B cell (primary cell): ENCODE results near the gene NTNG1. TPM values are rescaled to one million over a fixed set of nuclear protein-coding genes. Genes with fewer than 3 reads are reported as not detected.

Experiments
- ATAC-seq: fragments of 200-7000 bp; cut with Tn5 transposase; one replicate; pipeline ENCODE4 v1.10.0; 2021; ENCODE audit warnings: low read depth, mild to moderate bottlenecking, moderate number of reproducible peaks, moderate library complexity
- CTCF ChIA-PET: fragments of 350-600 bp; sonication (Branson Sonifier 250); formaldehyde crosslinking; loops from one replicate; lab custom pipeline; 2021; ENCODE audit warnings: antibody characterized with exemption, inconsistent platforms; lab: Charles Lee
- POLR2A ChIA-PET: fragments of 350-600 bp; sonication (Branson Sonifier 250); formaldehyde crosslinking; loops from one replicate; lab custom pipeline; 2021; ENCODE audit warnings: antibody characterized with exemption; lab: Charles Lee
- DNase-seq: peaks from one replicate; pipeline ENCODE4 v3.0.0; 2013
- H2AFZ ChIP-seq: 2 replicates; pipeline ENCODE4 v1.6.1; 2012; ENCODE audit warnings: mild to moderate bottlenecking, low read depth, low read length; ENCODE audit not compliant: insufficient read depth, poor library complexity, severe bottlenecking
- H3K27ac ChIP-seq, 2 donors: 1 replicate in 1 of 2; 2 replicates in 1 of 2; pipeline ENCODE4 v1.5.1; 2012 to 2013; ENCODE audit warnings: low read length in 2 of 2, mild to moderate bottlenecking in 2 of 2, moderate library complexity in 1 of 2
- H3K27me3 ChIP-seq, 4 experiments: fragments of 200-600 bp in 1 of 4; sonication (generic) in 1 of 4; replicated peaks in 1 of 4; 1 replicate in 2 of 4; 2 replicates in 2 of 4; pipeline versions ENCODE4 v1.6.1 to v1.7.0; 2013 to 2016; ENCODE audit warnings: low read length in 3 of 4, mild to moderate bottlenecking in 2 of 4, mixed read lengths in 1 of 4, moderate library complexity in 1 of 4; ENCODE audit not compliant: insufficient read depth in 4 of 4, control insufficient read depth in 3 of 4; ENCODE audit errors: control extremely low read depth in 1 of 4
- H3K36me3 ChIP-seq, 2 experiments: replicated peaks in 1 of 2; 1 replicate in 1 of 2; 2 replicates in 1 of 2; pipeline versions ENCODE4 v1.6.1 to v1.7.1; 2013; ENCODE audit warnings: low read length in 1 of 2; ENCODE audit not compliant: insufficient read depth in 2 of 2, control insufficient read depth in 1 of 2; ENCODE audit errors: control extremely low read depth in 1 of 2, extremely low read depth in 1 of 2
- H3K4me1 ChIP-seq, 2 donors: fragments of 200-600 bp in 1 of 2; sonication (generic) in 1 of 2; 1 replicate in 1 of 2; 2 replicates in 1 of 2; pipeline versions ENCODE4 v1.5.1 to v1.6.1; 2013 to 2017; ENCODE audit warnings: low read length in 2 of 2; ENCODE audit not compliant: control insufficient read depth in 2 of 2, insufficient read depth in 2 of 2
- H3K4me2 ChIP-seq: replicated peaks from 2 replicates; pipeline ENCODE3; 2012; ENCODE audit warnings: mild to moderate bottlenecking, low read depth, low read length; ENCODE audit not compliant: poor library complexity, severe bottlenecking
- H3K4me3 ChIP-seq, 5 experiments: fragments of 200-600 bp in 1 of 5; sonication (generic) in 1 of 5; 1 replicate in 3 of 5; 2 replicates in 2 of 5; pipeline versions ENCODE4 v1.5.1 to v1.7.0; 2011 to 2016; ENCODE audit warnings: low read length in 4 of 5, mild to moderate bottlenecking in 4 of 5, low read depth in 2 of 5, control low read depth in 1 of 5, moderate library complexity in 1 of 5; ENCODE audit not compliant: insufficient read depth in 1 of 5; ENCODE audit errors: control extremely low read depth in 1 of 5, extremely low read depth in 1 of 5
- H3K79me2 ChIP-seq: fragments of 200-600 bp; sonication (generic); one replicate; pipeline ENCODE4 v1.6.0; 2016; ENCODE audit warnings: low read length; ENCODE audit not compliant: control insufficient read depth, insufficient read depth
- H3K9ac ChIP-seq: fragments of 200-600 bp; sonication (generic); 2 replicates; pipeline ENCODE4 v1.6.1; 2017; ENCODE audit warnings: mild to moderate bottlenecking, low read length, moderate library complexity
- H3K9me3 ChIP-seq, 3 donors: one replicate each; pipeline versions ENCODE4 v1.6.1 to v1.7.1; 2013; ENCODE audit warnings: low read length in 2 of 3; ENCODE audit not compliant: control insufficient read depth in 2 of 3, insufficient read depth in 1 of 3; ENCODE audit errors: control extremely low read depth in 1 of 3
- H4K20me1 ChIP-seq: 2 replicates; pipeline ENCODE4 v1.6.0; 2012; ENCODE audit warnings: mild to moderate bottlenecking, low read length; ENCODE audit not compliant: insufficient read depth, control insufficient read depth, poor library complexity, severe bottlenecking
- H3K27ac Mint-ChIP-seq: one replicate; pipeline ENCODE4 v1.8.0; 2021; ENCODE audit warnings: mixed read lengths
- H3K27me3 Mint-ChIP-seq: one replicate; pipeline ENCODE4 v1.8.0; 2021; ENCODE audit warnings: mixed read lengths
- H3K4me1 Mint-ChIP-seq: one replicate; pipeline ENCODE4 v1.8.0; 2021; ENCODE audit warnings: mixed read lengths
- H3K4me3 Mint-ChIP-seq: one replicate; pipeline ENCODE4 v1.8.0; 2021; ENCODE audit warnings: mixed read lengths
- H3K9me3 Mint-ChIP-seq: one replicate; pipeline ENCODE4 v1.8.0; 2022; ENCODE audit warnings: mixed read lengths; ENCODE audit not compliant: insufficient read depth
- EZH2 ChIP-seq: IDR thresholded peaks from 2 replicates; pipeline ENCODE4 v1.6.1; 2012; ENCODE audit warnings: borderline replicate concordance, low read depth, mild to moderate bottlenecking, moderate library complexity, low read length; ENCODE audit not compliant: insufficient read depth, poor library complexity, severe bottlenecking
- whole genome bisulfite sequencing: methylation state at CpG from one replicate; pipeline ENCODE4 v1.1.5; 2013; ENCODE audit warnings: missing lambda C conversion rate; ENCODE audit not compliant: insufficient coverage; 5-methylcytosine and 5-hydroxymethylcytosine counted together
- intact Hi-C: fragments of 100-400 bp; cut with micrococcal nuclease; formaldehyde crosslinking; loops from one replicate; pipeline ENCODE4 v1.10.0; 2022
- polyA plus RNA-seq: library from polyadenylated mRNA; depleted of rRNA; stranded (reverse); fragments of >200 nt; gene quantifications from 2 replicates; pipeline ENCODE4 v1.2.3, GENCODE V29; 2012
- total RNA-seq, 2 donors: library from RNA; stranded (reverse); fragments of 120-200 nt in 1 of 2; gene quantifications; 1 replicate in 1 of 2; 2 replicates in 1 of 2; pipeline versions ENCODE4 v1.2.3 to v1.2.4, GENCODE V29; 2013 to 2022
- TF ChIP-seq, protein P1 (sequence below): fragments of 200-600 bp; IDR thresholded peaks from one replicate; pipeline ENCODE4 v1.8.0; 2022; ENCODE audit warnings: antibody characterized with exemption, mild to moderate bottlenecking

Gene NTNG1
- total and polyA plus RNA-seq, 2 donors (not counting 1 experiment from before 2014, with no cell fraction given): 2.8 to 3.7 TPM

DNA sequence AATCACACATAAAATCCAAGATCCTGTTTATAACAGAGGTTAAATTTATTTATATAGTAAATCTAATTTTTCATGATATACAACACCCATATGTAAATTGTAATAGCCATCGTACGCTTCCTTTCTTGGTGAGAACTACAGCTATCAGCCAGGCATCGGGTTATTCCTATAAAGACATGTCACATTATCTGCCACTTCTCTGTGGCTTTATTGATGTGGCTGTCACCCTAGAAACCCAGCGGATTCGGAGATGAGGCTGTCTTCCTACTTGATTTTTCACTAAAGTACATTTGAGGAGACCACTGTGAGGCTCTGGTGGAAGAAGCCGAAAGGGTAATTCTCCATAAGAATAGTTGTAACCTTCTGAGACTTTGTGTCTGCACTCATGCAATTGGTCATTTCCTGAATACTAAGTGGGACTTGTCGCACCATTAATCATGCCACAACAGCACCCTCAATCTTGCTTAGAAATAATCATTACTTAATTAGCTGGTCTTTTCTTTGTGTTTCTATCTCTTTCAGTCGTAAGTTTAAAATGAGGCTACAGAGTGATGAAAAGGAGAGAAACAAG, 106.0 kb downstream of the NTNG1 start:
- peaks cover 44% of the 10 kb centered on the region for H3K4me1 Mint-ChIP-seq
- peak overlapping the region; percentile 93 for H3K27ac Mint-ChIP-seq
- no peaks in the 10 kb centered on the region for H3K9me3 ChIP-seq
- intact Hi-C loops: no loop called here
- peaks cover 10 to 44% of the 10 kb centered on the region in 2 donors for H3K4me1 ChIP-seq
- POLR2A ChIA-PET: interaction anchor here (0.6 to 0.7 kb wide), 2 partner anchors 112 to 208 kb away, joined by 3 to 5 read pairs; no protein-coding TSS in a partner anchor
- no peaks in the 10 kb centered on the region for H3K36me3 ChIP-seq
- peak; percentile 60 for DNase-seq
- peak overlapping the region; percentile 40 for H3K4me2 ChIP-seq
- H3K27me3 Mint-ChIP-seq: no peaks in the 10 kb centered on the region
- peak; percentile 70 for ATAC-seq
- peak overlapping the region; percentile 73 for H3K4me3 Mint-ChIP-seq
- H3K4me3 ChIP-seq: peak overlapping the region in 3 of 5 experiments; percentile 0 to 47 (median 27)
- H3K9ac ChIP-seq: peak overlapping the region; percentile 33
- no peaks in the 10 kb centered on the region for H3K27me3 ChIP-seq
- peak overlapping the region; percentile 3 for H2AFZ ChIP-seq
- no peaks in the 10 kb centered on the region for H4K20me1 ChIP-seq
- TF ChIP-seq, protein P1, sequence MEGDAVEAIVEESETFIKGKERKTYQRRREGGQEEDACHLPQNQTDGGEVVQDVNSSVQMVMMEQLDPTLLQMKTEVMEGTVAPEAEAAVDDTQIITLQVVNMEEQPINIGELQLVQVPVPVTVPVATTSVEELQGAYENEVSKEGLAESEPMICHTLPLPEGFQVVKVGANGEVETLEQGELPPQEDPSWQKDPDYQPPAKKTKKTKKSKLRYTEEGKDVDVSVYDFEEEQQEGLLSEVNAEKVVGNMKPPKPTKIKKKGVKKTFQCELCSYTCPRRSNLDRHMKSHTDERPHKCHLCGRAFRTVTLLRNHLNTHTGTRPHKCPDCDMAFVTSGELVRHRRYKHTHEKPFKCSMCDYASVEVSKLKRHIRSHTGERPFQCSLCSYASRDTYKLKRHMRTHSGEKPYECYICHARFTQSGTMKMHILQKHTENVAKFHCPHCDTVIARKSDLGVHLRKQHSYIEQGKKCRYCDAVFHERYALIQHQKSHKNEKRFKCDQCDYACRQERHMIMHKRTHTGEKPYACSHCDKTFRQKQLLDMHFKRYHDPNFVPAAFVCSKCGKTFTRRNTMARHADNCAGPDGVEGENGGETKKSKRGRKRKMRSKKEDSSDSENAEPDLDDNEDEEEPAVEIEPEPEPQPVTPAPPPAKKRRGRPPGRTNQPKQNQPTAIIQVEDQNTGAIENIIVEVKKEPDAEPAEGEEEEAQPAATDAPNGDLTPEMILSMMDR: no peak
- TF ChIP-seq EZH2: no peak
- H3K79me2 ChIP-seq: no peaks in the 10 kb centered on the region
- no peaks in the 10 kb centered on the region for H3K9me3 Mint-ChIP-seq
- no CpG with 5 or more reads among the region's 8 CpGs for WGBS
- CTCF ChIA-PET: interaction anchor here (0.5 to 2.3 kb wide), 12 partner anchors 9 to 282 kb away, joined by 3 to 16 read pairs (median 4); no protein-coding TSS in a partner anchor
- peak overlapping the region; percentile 65 to 79 for H3K27ac ChIP-seq

DNA sequence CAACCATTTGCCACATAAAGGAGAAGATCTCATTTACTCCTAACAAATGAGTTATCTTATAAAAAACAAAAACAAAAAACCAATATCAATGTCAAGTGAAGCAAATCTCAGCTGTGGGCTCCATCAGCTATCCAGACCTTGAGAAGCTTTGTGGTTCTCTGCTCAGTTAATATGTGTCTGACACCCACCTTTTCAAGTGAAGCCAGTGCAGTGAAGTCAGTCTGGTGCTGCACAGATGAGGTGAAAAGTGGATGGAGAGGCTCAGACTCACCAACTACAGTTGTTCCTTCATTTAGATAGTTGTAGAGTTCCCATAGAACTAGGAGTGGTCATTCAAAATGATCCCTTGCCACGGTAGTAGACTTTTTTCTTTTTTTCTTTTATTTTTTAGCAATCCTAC, 106.8 kb downstream of the NTNG1 start:
- no peaks in the 10 kb centered on the region for H3K27me3 ChIP-seq
- no peak overlapping the region for H3K4me3 ChIP-seq
- peak overlapping the region; percentile 65 to 79 for H3K27ac ChIP-seq
- Mint-ChIP-seq H3K27ac (peak overlapping the region; percentile 93), H3K4me3 (peak overlapping the region; percentile 73), H3K4me1 (peaks cover 52% of the 10 kb centered on the region), H3K9me3 (no peaks in the 10 kb centered on the region), H3K27me3 (no peaks in the 10 kb centered on the region)
- DNase-seq (peak; percentile 11), ATAC-seq (no peak)
- intact Hi-C loops: loop anchor here (2.0 kb wide), 1 partner anchor 201 kb away; no protein-coding TSS in a partner anchor
- peaks cover 17 to 52% of the 10 kb centered on the region in 2 donors for H3K4me1 ChIP-seq
- no CpG with 5 or more reads among the region's 1 CpG for WGBS
- no peaks in the 10 kb centered on the region for H4K20me1 ChIP-seq
- H3K9me3 ChIP-seq: no peaks in the 10 kb centered on the region
- H3K36me3 ChIP-seq: no peaks in the 10 kb centered on the region
- TF ChIP-seq, protein P1: no peak
- TF ChIP-seq EZH2: no peak
- H3K4me2 ChIP-seq: peak overlapping the region; percentile 40
- ChIA-PET POLR2A (no interaction called here), CTCF (interaction anchor here (0.5 to 2.3 kb wide), 10 partner anchors 8 to 281 kb away, joined by 3 to 16 read pairs (median 4); no protein-coding TSS in a partner anchor)
- H3K9ac ChIP-seq: peak overlapping the region; percentile 33
- no peaks in the 10 kb centered on the region for H3K79me2 ChIP-seq
- no peak overlapping the region for H2AFZ ChIP-seq
